SKM-1 (cell line): ENCODE measurements around the gene WNK4.

Experiments
- DNase-seq: peaks from one replicate; lab custom pipeline; 2025; ENCODE audit not compliant: unreplicated experiment; lab: John Stamatoyannopoulos, UW

Gene WNK4

GRCh38 chr17:42833767-42834422, 53.5 kb downstream of the WNK4 start:
- DNase-seq = no peak

GRCh38 chr17:42835732-42836131, 55.3 kb downstream of the WNK4 start:
- no peak for DNase-seq

- DNase-seq = no peak
These were observed 61.7 kb downstream of the WNK4 start for GRCh38 chr17:42841975-42842685.

- DNase-seq = no peak
These were observed 63.0 kb downstream of the WNK4 start for GRCh38 chr17:42843358-42843934.

- DNase-seq = no peak
These were observed 63.9 kb downstream of the WNK4 start, which contains the start of gene AOC2 for GRCh38 chr17:42844271-42844670. Gene AOC2 (plus strand): TSS chr17:42844580. CDS start chr17:42844627, 47 bp downstream.

- no peak for DNase-seq
These were observed 64.5 kb downstream of the WNK4 start for GRCh38 chr17:42844761-42845555.

GRCh38 chr17:42845556-42845917, 65.1 kb downstream of the WNK4 start:
- no peak for DNase-seq

GRCh38 chr17:42845918-42846593, 65.6 kb downstream of the WNK4 start:
- DNase-seq = no peak
